B cell (primary cell): ENCODE results near the gene RNASEH1.

ENCODE experiments used
- CTCF ChIP-seq: fragments of 200-600 bp; IDR thresholded peaks from one replicate; pipeline ENCODE4 v1.8.0; 2022; ENCODE audit warnings: antibody characterized with exemption, mild to moderate bottlenecking
- EZH2 ChIP-seq: IDR thresholded peaks from 2 replicates; pipeline ENCODE4 v1.6.1; 2012; ENCODE audit warnings: borderline replicate concordance, low read depth, mild to moderate bottlenecking, moderate library complexity, low read length; ENCODE audit not compliant: insufficient read depth, poor library complexity, severe bottlenecking

GRCh38 chr2:3606028-3606369 lies 47.9 kb upstream of the RNASEH1 start:
- TF ChIP-seq CTCF (no peak), EZH2 (no peak)
